Stomach smooth muscle (tissue), 2 donors: Measurements from ENCODE around the gene TOP1.

Experiments used
- H3K27ac ChIP-seq: one replicate; pipeline ENCODE4 v1.7.0; 2013; ENCODE audit warnings: mild to moderate bottlenecking, low read length, inconsistent platforms
- H3K27me3 ChIP-seq, 2 donors: one replicate each; pipeline ENCODE4 v1.7.0; 2013; ENCODE audit warnings: low read length in 2 of 2; ENCODE audit not compliant: insufficient read depth in 2 of 2, control insufficient read depth in 1 of 2
- H3K36me3 ChIP-seq, 2 donors: one replicate each; pipeline ENCODE4 v1.7.0; 2013; ENCODE audit warnings: low read length in 2 of 2; ENCODE audit not compliant: control insufficient read depth in 2 of 2, insufficient read depth in 2 of 2
- H3K4me1 ChIP-seq: one replicate; pipeline ENCODE4 v1.7.0; 2013; ENCODE audit warnings: low read length; ENCODE audit not compliant: control insufficient read depth, insufficient read depth
- H3K4me3 ChIP-seq, 2 donors: one replicate each; pipeline ENCODE4 v1.7.0; 2013; ENCODE audit warnings: low read length in 2 of 2
- H3K9ac ChIP-seq, 2 donors: one replicate each; pipeline ENCODE4 v1.7.0; 2013; ENCODE audit warnings: low read length in 2 of 2, mild to moderate bottlenecking in 1 of 2
- H3K9me3 ChIP-seq, 2 donors: one replicate each; pipeline ENCODE4 v1.7.0; 2013; ENCODE audit warnings: low read length in 2 of 2; ENCODE audit not compliant: control insufficient read depth in 2 of 2
- donor health status: healthy.
- donor health status: Pancreatic carcinoma.

The TOP1 gene

DNA sequence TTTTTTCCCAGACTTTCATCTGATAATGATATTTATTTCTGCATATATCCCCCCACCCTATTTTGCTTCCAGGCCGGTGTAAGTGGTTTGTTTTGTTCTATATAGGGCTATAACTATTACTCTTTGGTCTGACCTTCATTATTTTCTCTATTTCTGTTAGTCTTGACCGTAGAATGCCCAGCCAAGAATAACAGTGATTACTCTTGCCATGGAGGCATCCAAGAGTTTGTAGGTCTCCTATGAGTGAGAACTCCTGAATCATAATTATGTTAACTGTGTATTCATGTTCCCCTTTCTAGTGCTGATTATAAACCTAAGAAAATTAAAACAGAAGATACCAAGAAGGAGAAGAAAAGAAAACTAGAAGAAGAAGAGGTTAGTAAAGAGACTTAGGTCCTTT is 52.2 kb downstream of the TOP1 start:
- no peak overlapping the region for H3K27ac ChIP-seq
- H3K36me3 ChIP-seq = peaks cover 15 to 26% of the 10 kb centered on the region in 2 donors
- no peak overlapping the region for H3K4me3 ChIP-seq
- peaks cover 7% of the 10 kb centered on the region for H3K4me1 ChIP-seq
- H3K9ac ChIP-seq = no peak overlapping the region
- no peaks in the 10 kb centered on the region for H3K27me3 ChIP-seq
- no peaks in the 10 kb centered on the region for H3K9me3 ChIP-seq

DNA sequence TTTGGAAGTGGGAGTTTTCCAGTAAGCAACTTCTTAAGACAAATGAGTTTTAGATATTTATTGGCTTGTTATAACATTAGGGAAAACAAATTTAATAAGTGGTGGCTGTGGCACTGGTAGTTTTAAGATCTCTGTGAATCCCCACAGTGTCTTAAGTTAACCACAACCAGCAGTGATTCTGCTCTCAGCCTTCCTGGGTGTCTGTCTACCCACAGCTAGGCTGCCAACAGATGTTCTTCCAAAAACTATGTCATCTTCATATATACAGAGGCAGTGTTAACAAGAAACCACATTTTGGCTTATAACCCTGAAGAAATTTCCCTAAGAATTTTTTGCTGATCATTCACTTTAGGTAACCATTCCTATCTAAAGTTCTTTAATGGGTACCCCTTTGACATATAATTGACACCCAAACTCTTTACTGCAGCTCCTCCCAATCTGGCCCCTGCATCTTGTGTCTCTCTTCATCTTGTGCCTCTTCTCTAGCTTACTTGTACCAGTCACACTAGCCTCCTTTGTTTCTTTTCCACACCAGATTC is 52.7 kb downstream of the TOP1 start:
- Histone ChIP-seq H3K9me3 (no peaks in the 10 kb centered on the region), H3K4me3 (no peak overlapping the region), H3K9ac (no peak overlapping the region), H3K4me1 (peaks cover 7% of the 10 kb centered on the region), H3K27me3 (no peaks in the 10 kb centered on the region), H3K36me3 (peaks cover 15 to 23% of the 10 kb centered on the region in 2 donors), H3K27ac (no peak overlapping the region)

DNA sequence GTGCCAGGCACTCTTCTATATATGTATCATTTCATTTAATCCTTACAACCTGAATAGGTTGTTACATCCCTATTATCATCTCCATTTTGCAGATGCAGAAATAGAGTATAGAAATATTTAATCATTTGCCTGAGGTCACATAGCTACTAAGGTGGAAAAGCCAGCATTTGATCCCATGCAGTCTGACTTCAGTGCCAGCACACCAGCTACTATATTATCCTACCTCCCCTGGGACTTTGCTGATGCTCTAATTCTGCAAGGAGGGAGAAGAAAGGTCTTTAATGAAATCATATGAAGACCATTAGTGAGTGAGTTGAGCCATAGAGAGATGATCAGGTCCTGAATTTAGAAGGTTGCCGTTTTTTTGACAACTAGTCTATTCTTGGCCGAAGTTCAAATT is 53.7 kb downstream of the TOP1 start:
- no peaks in the 10 kb centered on the region for H3K9me3 ChIP-seq
- H3K27me3 ChIP-seq = no peaks in the 10 kb centered on the region
- H3K4me3 ChIP-seq = no peak overlapping the region
- H3K4me1 ChIP-seq = peaks cover 7% of the 10 kb centered on the region
- H3K36me3 ChIP-seq = peaks cover 15 to 23% of the 10 kb centered on the region in 2 donors
- H3K27ac ChIP-seq = no peak overlapping the region
- H3K9ac ChIP-seq = no peak overlapping the region

DNA sequence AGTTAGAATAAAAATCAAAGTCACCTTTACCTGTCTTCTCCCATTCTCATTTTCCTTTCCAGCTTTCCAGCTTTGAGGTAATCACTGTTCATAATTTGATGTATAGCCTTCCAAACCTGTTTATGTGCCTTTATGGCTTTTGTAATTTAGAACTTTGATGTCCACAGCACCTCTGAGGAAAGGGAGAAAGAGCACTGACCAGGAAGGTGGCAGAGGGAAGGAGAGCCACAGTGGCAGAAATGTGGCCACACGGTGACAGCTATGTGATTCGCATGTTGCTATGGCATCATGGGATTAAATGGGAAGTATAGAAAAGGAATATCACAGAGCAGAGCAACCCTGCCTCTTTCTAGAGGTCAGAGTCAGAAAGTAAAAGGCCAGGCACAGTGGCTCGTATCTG is 57.0 kb downstream of the TOP1 start:
- Histone ChIP-seq H3K36me3 (peaks cover 15 to 23% of the 10 kb centered on the region in 2 donors), H3K27me3 (no peaks in the 10 kb centered on the region), H3K27ac (no peak overlapping the region), H3K4me1 (no peaks in the 10 kb centered on the region), H3K9ac (no peak overlapping the region), H3K4me3 (no peak overlapping the region), H3K9me3 (no peaks in the 10 kb centered on the region)

DNA sequence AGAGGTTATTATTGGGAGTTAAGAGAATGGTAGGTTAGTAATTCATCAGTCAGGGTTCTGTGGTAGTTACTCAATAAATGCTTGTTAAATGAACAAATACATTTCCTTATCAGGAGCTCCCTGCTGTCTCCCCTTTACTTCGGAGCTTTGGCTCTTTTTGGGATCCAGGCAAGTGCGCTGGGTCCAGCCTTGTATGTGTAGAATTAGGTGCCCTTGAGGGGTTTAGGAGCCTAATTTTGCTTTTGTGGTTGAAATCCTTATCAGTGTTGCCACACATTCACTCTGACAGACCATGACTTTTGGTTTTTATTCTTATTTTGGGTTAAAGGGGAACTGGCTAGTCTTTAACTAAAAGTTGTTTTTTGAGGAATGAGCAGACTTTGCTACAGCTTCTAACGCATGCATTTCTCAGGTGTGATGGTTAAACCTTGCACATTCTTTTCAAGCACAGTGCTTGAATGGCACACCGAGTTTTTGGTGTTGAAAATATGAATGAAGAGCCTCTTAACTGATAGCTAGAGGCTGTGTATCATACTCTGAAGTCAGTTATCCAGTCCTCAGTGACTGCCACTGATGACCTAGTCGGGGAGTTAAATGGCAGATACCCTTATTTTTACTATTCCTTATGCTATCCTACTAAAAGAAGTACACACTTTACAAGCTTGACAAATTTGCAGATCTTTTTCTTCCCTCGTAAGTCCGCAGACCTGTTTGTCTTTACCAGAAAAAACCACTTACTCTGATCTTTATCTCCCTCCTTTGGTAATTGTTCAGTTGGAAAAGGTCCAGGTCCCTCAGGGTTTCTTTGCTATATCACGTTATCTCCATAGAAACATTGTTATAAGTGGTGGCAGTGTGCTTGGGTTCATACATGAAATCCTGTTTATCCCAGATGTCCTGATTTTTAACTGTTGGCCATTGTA is 58.0 kb downstream of the TOP1 start:
- Histone ChIP-seq H3K4me1 (no peaks in the 10 kb centered on the region), H3K4me3 (no peak overlapping the region), H3K9ac (no peak overlapping the region), H3K27ac (no peak overlapping the region), H3K9me3 (no peaks in the 10 kb centered on the region), H3K27me3 (no peaks in the 10 kb centered on the region), H3K36me3 (peaks cover 11 to 19% of the 10 kb centered on the region in 2 donors)

DNA sequence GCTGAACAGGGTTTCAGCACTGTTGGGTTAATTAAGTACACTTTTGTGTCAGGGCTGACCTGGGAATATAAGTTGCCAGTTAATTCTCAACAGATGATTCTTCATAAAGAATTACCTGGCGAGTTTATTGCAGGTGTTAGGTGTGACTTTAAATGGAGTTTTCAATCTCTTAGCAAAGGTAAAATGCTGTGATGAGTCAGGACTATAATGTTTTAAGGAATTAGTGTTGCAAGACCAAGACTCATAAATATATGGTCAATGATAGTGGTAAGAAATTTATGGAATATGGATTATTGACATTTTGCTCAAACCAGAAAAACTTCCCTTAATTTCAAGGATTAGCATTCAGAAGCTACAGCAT is 58.7 kb downstream of the TOP1 start:
- H3K4me1 ChIP-seq = no peaks in the 10 kb centered on the region
- H3K4me3 ChIP-seq = no peak overlapping the region
- H3K27me3 ChIP-seq = no peaks in the 10 kb centered on the region
- H3K36me3 ChIP-seq = peaks cover 13 to 18% of the 10 kb centered on the region in 2 donors
- H3K9ac ChIP-seq = no peak overlapping the region
- no peak overlapping the region for H3K27ac ChIP-seq
- no peaks in the 10 kb centered on the region for H3K9me3 ChIP-seq

DNA sequence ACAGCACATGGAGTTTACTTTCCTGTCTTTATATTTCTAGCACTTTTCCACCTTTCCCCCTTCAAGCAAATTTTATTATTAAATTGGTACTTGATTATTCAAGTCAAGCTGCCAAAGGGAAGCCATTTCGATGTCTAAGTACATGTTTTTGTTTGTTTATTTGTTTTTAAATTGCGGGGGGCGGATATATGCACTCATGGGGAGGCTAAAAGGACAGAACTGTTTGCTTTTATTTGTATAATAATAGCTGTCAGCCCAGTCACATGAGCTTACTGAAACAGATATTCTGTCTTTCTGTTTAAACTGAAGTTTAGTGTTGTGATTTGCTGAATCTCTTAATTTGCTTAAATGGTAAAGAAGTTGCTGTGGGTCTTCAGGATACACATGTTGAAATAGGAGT is 59.2 kb downstream of the TOP1 start:
- H3K27ac ChIP-seq = no peak overlapping the region
- H3K9me3 ChIP-seq = no peaks in the 10 kb centered on the region
- H3K4me1 ChIP-seq = no peaks in the 10 kb centered on the region
- H3K9ac ChIP-seq = no peak overlapping the region
- H3K36me3 ChIP-seq = peaks cover 15 to 20% of the 10 kb centered on the region in 2 donors
- no peak overlapping the region for H3K4me3 ChIP-seq
- H3K27me3 ChIP-seq = no peaks in the 10 kb centered on the region

DNA sequence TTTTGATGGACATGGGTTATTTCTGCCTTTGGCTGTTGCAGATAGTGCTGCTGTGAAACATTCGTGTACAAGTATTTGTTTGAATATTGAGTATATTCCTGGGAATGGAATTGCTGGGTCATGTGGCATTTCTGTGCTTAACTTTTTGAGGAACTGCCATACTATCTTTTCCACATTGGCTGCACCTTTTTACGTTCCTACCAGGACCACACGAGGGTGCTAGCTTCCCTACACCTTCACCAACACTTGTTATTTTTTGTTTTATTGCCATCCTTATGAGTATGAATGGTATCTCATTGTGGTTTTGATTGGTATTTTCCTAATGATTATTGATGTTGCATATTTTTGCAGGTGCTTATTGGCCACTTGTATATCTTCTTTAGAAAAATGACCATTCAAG is 60.9 kb downstream of the TOP1 start:
- Histone ChIP-seq H3K27me3 (no peaks in the 10 kb centered on the region), H3K4me3 (no peak overlapping the region), H3K9me3 (no peaks in the 10 kb centered on the region), H3K4me1 (no peaks in the 10 kb centered on the region), H3K27ac (no peak overlapping the region), H3K9ac (no peak overlapping the region), H3K36me3 (peaks cover 26 to 31% of the 10 kb centered on the region in 2 donors)

DNA sequence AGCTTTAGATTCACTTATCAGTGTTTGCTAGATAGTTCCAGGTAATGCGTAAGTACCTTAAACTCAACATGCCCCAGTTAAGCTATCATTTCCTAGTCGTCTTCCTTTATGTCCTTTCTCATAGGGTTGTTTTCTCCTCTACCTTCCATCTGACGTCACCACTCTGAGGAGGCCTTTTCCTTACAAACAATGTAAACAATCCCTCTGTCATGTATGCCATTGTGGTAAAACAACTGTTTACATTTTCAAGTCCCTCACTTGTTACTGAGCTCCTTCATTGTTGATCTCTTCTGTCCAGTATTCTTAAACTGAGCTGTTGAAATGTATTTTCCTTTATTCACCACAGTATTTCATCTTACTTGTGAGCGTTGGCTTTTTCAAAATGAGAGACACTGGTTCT is 63.3 kb downstream of the TOP1 start:
- Histone ChIP-seq H3K27ac (no peak overlapping the region), H3K9me3 (no peaks in the 10 kb centered on the region), H3K9ac (no peak overlapping the region), H3K4me1 (no peaks in the 10 kb centered on the region), H3K36me3 (peaks cover 28 to 30% of the 10 kb centered on the region in 2 donors), H3K4me3 (no peak overlapping the region), H3K27me3 (no peaks in the 10 kb centered on the region)

DNA sequence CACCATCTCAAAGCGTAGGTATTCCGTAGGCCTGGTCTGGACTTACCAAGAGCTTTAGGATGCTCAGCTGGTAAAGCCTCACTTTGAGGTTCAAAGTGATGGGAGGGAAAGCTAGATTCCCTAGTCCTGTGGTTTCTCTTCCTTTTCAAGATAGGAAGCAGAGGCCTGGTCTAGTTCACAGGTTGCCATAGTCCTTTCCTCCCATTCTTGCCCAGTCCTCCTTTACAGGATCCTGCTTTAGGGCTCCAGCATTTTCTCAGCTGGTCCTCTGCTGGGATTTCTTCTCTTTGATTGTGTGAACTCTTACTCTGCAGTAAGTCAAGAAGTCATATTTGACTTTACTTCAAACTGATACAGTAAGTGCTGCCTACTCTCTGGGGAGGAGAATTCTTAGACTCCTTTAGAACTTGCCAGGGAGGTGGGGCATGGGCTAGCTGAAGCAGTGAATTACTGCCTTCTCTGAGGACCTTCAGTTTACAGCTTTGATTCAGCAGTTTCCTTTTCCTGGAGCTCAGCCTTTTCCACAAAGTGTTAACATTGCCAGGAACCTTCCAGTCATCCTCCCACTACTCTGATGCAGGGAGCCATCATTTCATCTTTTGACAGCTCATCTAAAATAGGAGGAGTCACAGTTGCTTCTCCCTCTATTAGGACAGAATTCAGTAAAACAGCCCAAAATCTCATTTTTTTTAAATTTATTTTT is 65.9 kb downstream of the TOP1 start:
- no peaks in the 10 kb centered on the region for H3K9me3 ChIP-seq
- H3K27ac ChIP-seq = no peak overlapping the region
- no peaks in the 10 kb centered on the region for H3K4me1 ChIP-seq
- no peaks in the 10 kb centered on the region for H3K27me3 ChIP-seq
- no peak overlapping the region for H3K4me3 ChIP-seq
- no peak overlapping the region for H3K9ac ChIP-seq
- H3K36me3 ChIP-seq = peaks cover 34 to 46% of the 10 kb centered on the region in 2 donors
